RWPE1 (cell line): Measurements from ENCODE around the gene COL19A1.

Experiments used
- CTCF ChIA-PET: fragments of 350-600 bp; sonication (Branson Sonifier 250); formaldehyde crosslinking; extraction: SDS; loops from one replicate; lab custom pipeline; 2021; lab: Yijun Ruan, JAX
- POLR2A ChIA-PET: fragments of 400-600 bp; formaldehyde crosslinking; extraction: SDS; loops from one replicate; lab custom pipeline; 2020; ENCODE audit warnings: antibody characterized with exemption; ENCODE audit not compliant: low non-redundant PET; lab: Yijun Ruan, JAX
- DNase-seq: peaks from one replicate; pipeline ENCODE4 v3.0.0; 2012; ENCODE audit warnings: low spot score
- H3K27ac ChIP-seq: fragments of 450-650 bp; 2 replicates; pipeline ENCODE4 v1.5.1; 2017
- CTCF ChIP-seq: fragments of 450-650 bp; conservative IDR thresholded peaks from 2 replicates; pipeline ENCODE4 v1.5.1; 2017; ENCODE audit warnings: low read depth, mild to moderate bottlenecking

COL19A1 gene

GRCh38 chr6:69866351-69866769, at the start of gene COL19A1:
Gene COL19A1 (plus strand): TSS chr6:69866556. CDS start chr6:69879568, 13,012 bp downstream.
- no peak for DNase-seq
- CTCF ChIA-PET = no interaction called here
- no peak for TF ChIP-seq CTCF
- POLR2A ChIA-PET = no interaction called here
- no peak within 1 kb of the TSS for H3K27ac ChIP-seq

DNA sequence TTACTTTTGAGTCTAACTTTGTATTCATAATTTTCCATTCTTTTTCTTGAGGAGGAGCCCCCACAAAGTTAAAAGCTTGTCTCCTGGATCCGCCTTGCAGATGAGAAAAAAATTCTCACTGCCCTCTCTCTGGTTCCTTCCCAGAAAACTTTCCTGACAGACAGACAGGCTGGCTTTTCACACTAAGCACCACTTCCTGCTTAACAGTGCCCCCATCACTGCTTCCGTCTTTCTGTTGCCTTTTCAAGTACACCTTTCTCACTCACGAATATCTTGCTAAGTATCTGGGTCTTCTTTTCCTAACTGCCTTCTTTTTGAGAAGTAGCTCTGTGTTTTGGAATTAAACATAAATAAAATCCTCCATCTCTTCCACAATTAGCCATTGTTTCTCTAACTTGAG, 49.8 kb upstream of the COL19A1 start:
- DNase-seq = no peak
- H3K27ac ChIP-seq = no peak overlapping the region
- TF ChIP-seq CTCF = no peak
- POLR2A ChIA-PET = no interaction called here
- CTCF ChIA-PET = interaction anchor here (0.6 to 0.7 kb wide), 2 partner anchors 16 to 20 kb away, joined by 3 to 4 read pairs; no protein-coding TSS in a partner anchor

DNA sequence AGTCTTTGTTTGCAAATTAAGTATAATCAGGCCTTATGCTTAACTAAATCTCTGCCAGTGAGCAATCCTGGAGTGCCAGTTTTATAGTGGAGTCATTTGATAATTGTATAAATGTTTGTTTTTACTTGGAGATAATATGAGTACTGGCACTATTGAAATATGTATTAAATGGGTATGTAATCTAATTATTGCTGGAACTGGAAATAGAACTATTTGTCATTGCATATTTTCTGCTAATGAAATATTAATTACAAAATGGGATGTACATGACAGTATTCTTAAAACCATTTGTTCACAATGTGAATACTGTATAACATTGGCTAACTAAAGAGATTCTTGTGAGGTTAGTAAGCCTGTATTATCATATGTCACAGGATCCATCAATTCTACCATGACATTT, 49.0 kb upstream of the COL19A1 start:
- no peak overlapping the region for H3K27ac ChIP-seq
- DNase-seq = no peak
- TF ChIP-seq CTCF = no peak
- POLR2A ChIA-PET = no interaction called here
- CTCF ChIA-PET = no interaction called here

- no peak overlapping the region for H3K27ac ChIP-seq
- ChIA-PET POLR2A (no interaction called here), CTCF (no interaction called here)
- no peak for TF ChIP-seq CTCF
- DNase-seq = no peak
Measured at GRCh38 chr6:69818223-69818930, 48.0 kb upstream of the COL19A1 start.

DNA sequence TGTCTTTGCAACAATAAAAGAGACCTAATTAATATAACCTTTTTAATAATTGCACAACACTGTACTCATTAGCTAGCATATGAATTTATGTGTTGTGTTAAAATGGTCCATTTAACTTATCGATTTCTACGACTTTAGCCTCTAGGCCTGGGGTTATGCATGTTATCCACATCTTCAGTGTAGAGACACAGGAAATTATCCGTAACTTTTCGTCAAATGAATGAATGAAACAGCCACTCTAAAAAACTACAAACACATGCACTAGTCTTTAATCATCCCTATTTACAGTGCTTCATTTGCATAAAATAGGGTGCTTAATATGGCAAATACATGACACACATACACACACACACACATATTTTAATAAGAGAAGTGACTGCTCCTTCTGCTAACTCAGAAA, 47.2 kb upstream of the COL19A1 start:
- DNase-seq = no peak
- H3K27ac ChIP-seq = no peak overlapping the region
- CTCF ChIA-PET = no interaction called here
- POLR2A ChIA-PET = no interaction called here
- no peak for TF ChIP-seq CTCF

DNA sequence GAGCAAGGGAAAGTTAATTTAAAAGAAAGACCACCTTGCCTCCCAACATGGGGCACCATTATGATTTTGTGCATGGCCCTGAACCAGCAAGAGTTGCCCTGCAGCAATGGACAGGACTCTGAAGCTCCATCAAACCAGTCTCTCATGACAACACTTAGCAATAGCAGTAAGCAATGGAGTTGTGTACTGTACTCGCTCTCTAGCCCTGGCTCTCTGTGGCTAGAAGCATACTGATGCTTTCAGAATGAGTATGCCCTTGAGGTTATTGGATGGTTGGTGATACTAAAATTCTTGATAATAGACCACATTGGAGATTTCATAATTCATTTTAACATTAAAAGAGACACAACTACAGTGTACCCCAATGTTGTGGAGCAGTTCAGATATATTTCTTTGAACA, 46.3 kb upstream of the COL19A1 start:
- CTCF ChIA-PET = no interaction called here
- POLR2A ChIA-PET = no interaction called here
- no peak overlapping the region for H3K27ac ChIP-seq

More for the DNA sequence above, 46.3 kb upstream of the COL19A1 start:
- DNase-seq = no peak
- no peak for TF ChIP-seq CTCF
